PC-3 (cell line): Measurements from ENCODE around the gene OR1D2.

Source experiments
- CTCF ChIP-seq: fragments of 300-600 bp; sonication (generic); conservative IDR thresholded peaks from 2 replicates; pipeline ENCODE4 v1.5.1; 2017; ENCODE audit warnings: antibody characterized with exemption, low read depth, mild to moderate bottlenecking, low read length
- EZH2 ChIP-seq: fragments of 300-600 bp; sonication (generic); IDR thresholded peaks from one replicate; pipeline ENCODE4 v1.6.1; 2017; ENCODE audit warnings: antibody characterized with exemption, mild to moderate bottlenecking, low read length; ENCODE audit not compliant: unreplicated experiment
- EZH2phosphoT487 ChIP-seq: fragments of 300-600 bp; sonication (generic); IDR thresholded peaks from 2 replicates; pipeline ENCODE4 v1.6.1; 2018; ENCODE audit warnings: mild to moderate bottlenecking, antibody characterized with exemption, low read length, borderline replicate concordance

GRCh38 chr17:3038941-3039340, 65.3 kb downstream of the OR1D2 start:
- TF ChIP-seq CTCF (no peak), EZH2 (no peak), EZH2phosphoT487 (no peak)
